NCI-H748 (cell line): ENCODE results near the gene TESK1.
"Not testable (repeated sequence)": the region's sequence is repeated elsewhere in the genome, so short reads cannot be mapped to it uniquely, and the experiment has no call there.

Experiments
- DNase-seq: peaks from one replicate; lab custom pipeline; 2025; ENCODE audit not compliant: unreplicated experiment; lab: John Stamatoyannopoulos, UW

Gene TESK1

GRCh38 chr9:35645736-35646135 lies 40.7 kb downstream of the TESK1 start:
- not testable (repeated sequence) for DNase-seq

- DNase-seq, result peak; percentile 64
These were observed 41.1 kb downstream of the TESK1 start for GRCh38 chr9:35646153-35646532.

- peak; percentile 93 for DNase-seq
These were observed 41.6 kb downstream of the TESK1 start for GRCh38 chr9:35646533-35647265.

GRCh38 chr9:35649431-35650340 lies 44.6 kb downstream of the TESK1 start:
- no peak for DNase-seq

GRCh38 chr9:35650341-35651158 lies 45.5 kb downstream of the TESK1 start, which contains the start of gene SIT1:
Gene SIT1 (minus strand): TSS chr9:35650931. CDS start chr9:35650853, 78 bp downstream.
- peak; percentile 14 for DNase-seq

GRCh38 chr9:35651956-35652828 lies 47.1 kb downstream of the TESK1 start:
- peak; percentile 8 for DNase-seq

- DNase-seq, result no peak
These were observed 47.8 kb downstream of the TESK1 start for GRCh38 chr9:35652829-35653209.

GRCh38 chr9:35653611-35654010 lies 48.5 kb downstream of the TESK1 start:
- DNase-seq, result no peak

GRCh38 chr9:35656348-35656747 lies 51.3 kb downstream of the TESK1 start:
- DNase-seq, result peak; percentile 24

GRCh38 chr9:35656831-35657545 lies 51.9 kb downstream of the TESK1 start:
- peak; percentile 80 for DNase-seq

GRCh38 chr9:35657546-35658136 lies 52.6 kb downstream of the TESK1 start, which contains the start of gene RMRP:
Gene RMRP (minus strand): TSS chr9:35658019.
- peak; percentile 100 for DNase-seq

GRCh38 chr9:35658137-35658967 lies 53.3 kb downstream of the TESK1 start, which contains the start of gene CCDC107:
Gene CCDC107 (plus strand): TSS chr9:35658292. CDS start chr9:35658380, 88 bp downstream.
- DNase-seq, result peak; percentile 90

- DNase-seq, result peak; percentile 66
These were observed 53.8 kb downstream of the TESK1 start for GRCh38 chr9:35658968-35659220.

- DNase-seq, result no peak
These were observed 54.3 kb downstream of the TESK1 start for GRCh38 chr9:35659340-35659739.
